IMR-90 (cell line): Measurements from ENCODE around the gene ST7. TPM values are rescaled to one million over a fixed set of nuclear protein-coding genes. Genes with fewer than 3 reads are reported as not detected.

Experiments used
- ATAC-seq: fragments of 200-7000 bp; cut with Tn5 transposase; 2 replicates; pipeline ENCODE4 v1.9.1; 2020; ENCODE audit warnings: low read depth, mild to moderate bottlenecking, moderate library complexity
- BruUV-seq: library from RNA; stranded (reverse); fragments of 400-500 nt; replicated peaks from 2 replicates; lab custom pipeline; 2021; lab: Mats Ljungman, UMichigan
- CTCF ChIA-PET: fragments of 300-600 bp; formaldehyde crosslinking; extraction: SDS; loops from one replicate; lab custom pipeline; 2021; ENCODE audit warnings: antibody characterized with exemption; lab: Yijun Ruan, JAX
- POLR2A ChIA-PET: fragments of 300-600 bp; sonication (Branson Sonifier 250); formaldehyde crosslinking; loops from one replicate; lab custom pipeline; 2022; ENCODE audit warnings: antibody characterized with exemption; ENCODE audit not compliant: unreplicated experiment; lab: Charles Lee
- DNase-seq: peaks from one replicate; pipeline ENCODE4 v3.0.0; 2013
- H2AFZ ChIP-seq: replicated peaks from 2 replicates; pipeline ENCODE3; 2013; ENCODE audit warnings: low read length, mild to moderate bottlenecking; ENCODE audit not compliant: poor library complexity
- H2AK5ac ChIP-seq: 2 replicates; pipeline ENCODE4 v1.6.1; 2013; ENCODE audit warnings: low read depth, low read length, inconsistent platforms
- H2AK9ac ChIP-seq: replicated peaks from 2 replicates; pipeline ENCODE3; 2013; ENCODE audit warnings: mild to moderate bottlenecking, low read depth, low read length, moderate library complexity; ENCODE audit not compliant: poor library complexity
- H2BK120ac ChIP-seq: 2 replicates; pipeline ENCODE4 v1.6.1; 2013; ENCODE audit warnings: low read depth, low read length, inconsistent platforms
- H2BK15ac ChIP-seq: 3 replicates; pipeline ENCODE4 v1.6.1; 2013; ENCODE audit warnings: low read depth, low read length, inconsistent platforms
- H2BK20ac ChIP-seq: 2 replicates; pipeline ENCODE4 v1.6.1; 2013; ENCODE audit warnings: low read depth, mild to moderate bottlenecking, inconsistent platforms, low read length, moderate library complexity
- H2BK5ac ChIP-seq: 2 replicates; pipeline ENCODE4 v1.6.1; 2013; ENCODE audit warnings: mild to moderate bottlenecking, low read depth, low read length, inconsistent platforms; ENCODE audit not compliant: poor library complexity, severe bottlenecking
- H3K14ac ChIP-seq: replicated peaks from 2 replicates; pipeline ENCODE4 v1.6.1; 2013; ENCODE audit warnings: low read depth, low read length, inconsistent platforms
- H3K18ac ChIP-seq: 2 replicates; pipeline ENCODE4 v1.6.1; 2013; ENCODE audit warnings: low read depth, low read length, control low read depth
- H3K23ac ChIP-seq: 2 replicates; pipeline ENCODE4 v1.6.1; 2013; ENCODE audit warnings: low read depth, low read length, inconsistent platforms
- H3K27ac ChIP-seq: 2 replicates; pipeline ENCODE4 v1.5.1; 2013; ENCODE audit warnings: mild to moderate bottlenecking, control low read depth, low read length; ENCODE audit not compliant: insufficient read depth
- H3K27me3 ChIP-seq: 2 replicates; pipeline ENCODE4 v1.6.1; 2013; ENCODE audit warnings: low read length; ENCODE audit not compliant: control insufficient read depth, insufficient read depth
- H3K36me3 ChIP-seq: 2 replicates; pipeline ENCODE4 v1.6.1; 2013; ENCODE audit warnings: low read length, mixed read lengths; ENCODE audit not compliant: control insufficient read depth, insufficient read depth
- H3K4ac ChIP-seq: 2 replicates; pipeline ENCODE4 v1.6.1; 2013; ENCODE audit warnings: low read depth, low read length, inconsistent platforms
- H3K4me1 ChIP-seq: 2 replicates; pipeline ENCODE4 v1.6.1; 2013; ENCODE audit warnings: low read length, mixed read lengths; ENCODE audit not compliant: control insufficient read depth, insufficient read depth
- H3K4me2 ChIP-seq: 2 replicates; pipeline ENCODE4 v1.6.1; 2013; ENCODE audit warnings: low read depth, mild to moderate bottlenecking, control low read depth, low read length, moderate library complexity
- H3K4me3 ChIP-seq: 2 replicates; pipeline ENCODE4 v1.5.1; 2013; ENCODE audit warnings: low read depth, mild to moderate bottlenecking, control low read depth, low read length, moderate library complexity; ENCODE audit not compliant: insufficient read depth
- H3K56ac ChIP-seq: 2 replicates; pipeline ENCODE4 v1.6.1; 2013; ENCODE audit warnings: low read length, inconsistent platforms; ENCODE audit not compliant: insufficient read depth; ENCODE audit errors: extremely low read depth
- H3K79me1 ChIP-seq, 2 experiments: 2 replicates each; pipeline ENCODE4 v1.6.1; 2013; ENCODE audit warnings: low read length in 2 of 2, inconsistent platforms in 1 of 2, low read depth in 1 of 2
- H3K9ac ChIP-seq: 2 replicates; pipeline ENCODE4 v1.6.1; 2013; ENCODE audit warnings: low read depth, low read length, control low read depth
- H3K9me1 ChIP-seq: 2 replicates; pipeline ENCODE4 v1.6.1; 2013; ENCODE audit warnings: low read length, inconsistent platforms; ENCODE audit not compliant: insufficient read depth
- H3K9me3 ChIP-seq: 2 replicates; pipeline ENCODE4 v1.6.1; 2013; ENCODE audit warnings: low read length; ENCODE audit not compliant: control insufficient read depth, insufficient read depth
- H4K20me1 ChIP-seq: 2 replicates; pipeline ENCODE4 v1.6.1; 2013; ENCODE audit warnings: low read length, inconsistent platforms; ENCODE audit not compliant: insufficient read depth
- H4K5ac ChIP-seq: 2 replicates; pipeline ENCODE4 v1.6.1; 2013; ENCODE audit warnings: mild to moderate bottlenecking, low read depth, low read length, control low read depth
- H4K8ac ChIP-seq, 2 experiments: 2 replicates each; pipeline ENCODE4 v1.6.1; 2013; ENCODE audit warnings: low read depth in 2 of 2, low read length in 2 of 2, control low read depth in 1 of 2, inconsistent platforms in 1 of 2
- H4K91ac ChIP-seq: 2 replicates; pipeline ENCODE4 v1.6.1; 2013; ENCODE audit warnings: low read depth, low read length, inconsistent platforms; ENCODE audit not compliant: insufficient read depth
- NFE2L2 ChIP-seq: fragments of 150-350 bp; IDR thresholded peaks from 2 replicates; pipeline ENCODE4 v1.6.1; 2016; ENCODE audit warnings: low read depth, mild to moderate bottlenecking, low read length
- POLR2A ChIP-seq: IDR thresholded peaks from 2 replicates; pipeline ENCODE4 v1.6.1; 2012; ENCODE audit warnings: mild to moderate bottlenecking, low read depth, low read length
- WGBS, 2 experiments: methylation state at CpG; one replicate each; pipeline versions ENCODE4 v1.1.5 to v1.1.7; 2013; ENCODE audit warnings: missing lambda C conversion rate in 2 of 2; ENCODE audit not compliant: insufficient read length in 1 of 2; ENCODE audit errors: extremely low coverage in 2 of 2; 5-methylcytosine and 5-hydroxymethylcytosine counted together
- dilution Hi-C: fragments of 300-500 bp; cut with HindIII; formaldehyde crosslinking; loops from one replicate; pipeline ENCODE4 v1.14.3; 2018; ENCODE audit warnings: low sequenced_read_pairs; ENCODE audit not compliant: unreplicated experiment
- in situ Hi-C: fragments of 300-500 bp; cut with MboI; formaldehyde crosslinking; loops from 3 replicates; pipeline ENCODE4 v1.14.3; 2019; ENCODE audit warnings: low sequenced_read_pairs, inconsistent platforms, mixed read lengths
- intact Hi-C: fragments of 100-400 bp; cut with micrococcal nuclease; formaldehyde crosslinking; loops from 2 replicates; pipeline ENCODE4 v1.10.0; 2022
- polyA plus RNA-seq, 3 experiments: library from polyadenylated mRNA; depleted of rRNA; stranded (reverse); fragments of >200 nt; gene quantifications; 2 replicates each; pipeline ENCODE4 v1.2.3, GENCODE V29; 2012; ENCODE audit warnings: low replicate concordance in 1 of 3
- total RNA-seq: library from RNA; depleted of rRNA; stranded (reverse); fragments of >200 nt; gene quantifications from 2 replicates; pipeline ENCODE4 v1.2.3, GENCODE V29; 2012

Gene ST7
- total and polyA plus RNA-seq, 2 of the 4 experiments (the other 2 are of a cell fraction) = 18.6 to 26.0 TPM

GRCh38 chr7:117272017-117272759, 318.9 kb downstream of the ST7 start:
- Histone ChIP-seq H2BK120ac (peak overlapping the region; percentile 97; the same call in 1 of the 2 replicates), H3K23ac (no peak overlapping the region), H3K14ac (no peak overlapping the region; the same call in 1 of the 2 replicates), H3K18ac (peak overlapping the region; percentile 95), H4K8ac (peak overlapping the region in 1 of 2 experiments; percentile 67; a peak in 2 of 4 replicates), H2AK9ac (no peak overlapping the region), H3K9ac (no peak overlapping the region), H3K27ac (no peak overlapping the region), H3K56ac (no peak overlapping the region; the same call in 1 of the 2 replicates), H3K9me1 (peaks cover 5% of the 10 kb centered on the region; the same call in 1 of the 2 replicates), H2BK15ac (peak overlapping the region; percentile 74; the same call in 1 of the 3 replicates), H2BK20ac (peak overlapping the region; percentile 48), H2BK5ac (no peak overlapping the region), H3K4me2 (no peak overlapping the region), H2AK5ac (peak overlapping the region; percentile 36), H4K91ac (peak overlapping the region; percentile 58), H3K4ac (peak overlapping the region; percentile 36; the same call in 1 of the 2 replicates), H3K79me1 (0 out of 4 replicates have a peak, but pooled peaks cover 0 to 3% of the 10 kb centered on the region in 2 experiments), H3K9me3 (no peaks in the 10 kb centered on the region), H2AFZ (no peak overlapping the region), H3K4me1 (peaks cover 8% of the 10 kb centered on the region), H3K4me3 (no peak overlapping the region), H4K20me1 (no peaks in the 10 kb centered on the region), H3K36me3 (no peaks in the 10 kb centered on the region), H4K5ac (peak overlapping the region; percentile 96), H3K27me3 (no peaks in the 10 kb centered on the region)
- BruUV-seq = no TSS peak
- CTCF ChIA-PET = no interaction called here
- no peak for ATAC-seq
- POLR2A ChIA-PET = no interaction called here
- dilution Hi-C loops (no loop called here), intact Hi-C loops (loop anchor here (5.0 kb wide), 1 partner anchor 50 kb away; the partner anchor contains the start of gene WNT2), in situ Hi-C loops (no loop called here)
- WGBS, 2 experiments = no CpG with 5 or more reads among the region's 2 CpGs
- DNase-seq = no peak
- no peak for TF ChIP-seq POLR2A
- TF ChIP-seq NFE2L2 = no peak
